HG02759 (cell line): ENCODE results near the gene EXOSC5.
A peak's percentile ranks its signal among the peaks of the same experiment; 100 is the strongest.
"Not testable (repeated sequence)": the region's sequence is repeated elsewhere in the genome, so short reads cannot be mapped to it uniquely, and the experiment has no call there.

Source experiments
- ATAC-seq: cut with Tn5 transposase; IDR thresholded peaks from one replicate; pipeline ENCODE4 v1.9.1; 2021; ENCODE audit warnings: mild to moderate bottlenecking, moderate library complexity; ENCODE audit not compliant: unreplicated experiment

EXOSC5 gene

DNA sequence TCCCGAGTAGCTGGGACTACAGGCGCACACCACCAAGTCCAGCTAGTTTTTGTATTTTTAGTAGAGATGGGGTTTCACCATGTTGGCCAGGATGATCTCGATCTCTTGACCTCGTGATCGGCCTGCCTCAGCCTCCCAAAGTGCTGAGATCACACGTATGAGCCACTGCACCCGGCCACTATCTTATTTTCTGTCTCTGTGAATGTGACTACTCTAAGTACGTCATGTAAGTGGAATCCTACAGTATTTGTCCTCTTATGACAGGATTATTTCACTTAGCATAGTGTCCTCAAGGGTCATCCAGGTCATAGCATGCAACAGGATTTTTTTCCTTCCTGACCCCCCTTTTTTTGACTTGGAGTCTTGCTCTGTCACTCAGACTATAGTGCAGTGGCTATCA, 25.6 kb downstream of the EXOSC5 start:
- ATAC-seq: no peak

DNA sequence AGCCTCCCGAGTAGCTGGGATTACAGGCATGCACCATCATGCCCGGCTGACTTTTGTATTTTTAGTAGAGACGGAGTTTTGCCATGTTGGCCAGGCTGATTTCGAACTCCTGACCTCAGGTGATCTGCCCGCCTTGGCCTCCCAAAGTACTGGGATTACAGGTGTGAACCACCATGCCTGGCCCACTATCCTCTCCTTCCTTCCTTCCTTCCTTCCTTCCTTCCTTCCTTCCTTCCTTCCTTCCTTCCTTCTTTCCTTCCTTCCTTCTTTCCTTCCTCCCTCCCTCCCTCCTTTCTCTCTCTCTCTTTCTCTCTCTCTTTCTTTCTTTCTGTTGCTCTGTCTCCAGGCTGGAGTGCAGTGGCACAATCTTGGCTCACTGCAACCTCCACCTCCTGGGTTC, 26.0 kb downstream of the EXOSC5 start:
- not testable (repeated sequence) for ATAC-seq

DNA sequence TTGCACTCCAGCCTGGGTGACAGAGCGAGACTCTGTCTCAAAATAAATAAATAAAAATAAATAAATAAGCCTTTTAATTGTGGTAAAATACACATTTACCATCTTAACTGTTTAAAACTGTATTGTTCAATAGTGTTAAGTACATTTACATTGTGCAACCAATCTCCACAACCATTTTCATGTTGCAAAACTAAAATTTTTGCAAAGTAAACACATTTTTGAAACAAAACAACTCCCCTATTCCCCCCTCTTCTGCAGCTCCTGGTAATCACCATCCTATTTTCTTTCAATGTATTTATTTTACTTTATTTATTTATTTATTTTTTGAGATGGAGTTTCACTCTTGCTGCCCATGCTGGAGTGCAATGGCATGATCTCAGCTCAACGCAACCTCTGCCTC, 27.4 kb downstream of the EXOSC5 start:
- no peak for ATAC-seq

DNA sequence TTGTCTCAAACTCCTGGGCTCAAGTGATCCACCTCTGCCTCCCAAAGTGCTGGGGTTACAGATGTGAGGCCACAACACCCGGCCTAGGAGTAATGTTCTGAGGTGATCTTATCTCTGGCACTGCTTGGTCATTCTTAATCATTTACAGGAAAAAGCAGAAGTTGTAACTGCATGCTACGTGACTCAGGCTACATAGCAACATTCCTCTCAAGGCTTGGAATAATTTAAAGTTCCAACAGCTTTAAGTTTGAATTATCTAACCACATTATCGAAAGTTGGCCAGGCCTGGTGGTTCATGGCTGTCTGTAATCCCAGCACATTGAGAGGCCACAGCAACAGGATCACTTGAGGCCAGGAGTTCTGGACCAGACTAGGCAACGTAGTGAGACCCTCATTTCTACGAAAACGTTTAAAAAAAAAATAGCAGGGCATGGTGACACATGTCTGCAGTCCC, 29.3 kb downstream of the EXOSC5 start:
- ATAC-seq: peak; percentile 39

DNA sequence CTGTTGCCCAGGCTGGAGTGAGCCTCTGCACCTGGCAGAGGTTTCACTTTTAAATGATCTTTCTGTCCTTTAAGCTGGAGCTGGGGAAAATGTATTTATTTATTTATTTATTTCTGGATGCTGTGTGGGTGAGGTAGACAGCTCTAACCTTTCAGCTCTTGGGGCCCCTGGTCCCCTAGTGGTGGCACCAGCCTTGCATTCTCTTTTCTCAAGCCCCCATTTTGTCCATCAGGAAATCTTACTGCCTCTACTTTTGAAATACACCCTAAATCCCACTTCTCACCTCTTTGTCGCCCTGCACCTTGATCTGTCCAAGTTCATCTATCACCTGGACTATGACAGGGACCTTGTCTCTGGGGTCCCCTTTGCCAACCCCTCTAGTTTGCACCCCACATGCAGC, 31.1 kb downstream of the EXOSC5 start:
- no peak for ATAC-seq

DNA sequence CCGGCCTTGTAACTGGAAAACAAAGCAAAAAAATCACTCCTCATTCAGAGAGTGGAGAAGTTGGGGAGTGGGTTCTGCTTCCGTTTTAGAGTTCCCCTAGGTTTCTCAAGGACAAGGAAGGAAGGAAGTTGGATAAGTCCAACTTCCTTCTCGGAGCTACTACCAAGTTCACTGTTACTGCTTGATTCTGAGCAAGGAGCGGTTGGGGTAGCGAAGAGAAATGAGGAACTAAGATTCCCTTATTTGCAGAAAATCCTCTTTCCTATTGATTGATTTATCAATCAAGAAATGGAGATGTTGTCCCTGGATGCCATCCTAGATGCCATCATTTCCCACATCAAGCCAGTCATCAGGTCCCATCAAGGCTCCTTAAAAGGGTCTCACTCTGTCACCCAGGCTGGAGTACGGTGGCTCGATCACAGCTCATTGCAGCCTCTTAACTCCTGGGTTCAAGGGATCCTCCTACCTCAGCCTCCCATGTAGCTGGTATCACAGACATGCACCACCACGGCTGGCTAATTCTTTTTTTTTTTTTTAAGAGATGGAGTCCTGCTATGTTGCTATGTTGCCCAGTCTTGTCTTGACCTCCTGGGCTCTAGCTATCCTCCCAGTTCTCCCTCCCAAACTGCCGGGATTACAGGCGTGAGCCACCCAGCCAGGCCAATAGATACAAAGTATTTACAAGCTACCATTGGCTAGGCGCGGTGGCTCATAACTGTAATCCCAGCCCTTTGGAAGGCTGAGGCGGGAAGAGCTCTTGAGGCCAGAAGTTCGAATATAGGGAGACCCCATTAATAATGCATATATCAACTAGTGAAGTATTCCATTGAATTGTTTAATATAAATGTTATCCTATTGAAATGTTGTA, 32.4 kb downstream of the EXOSC5 start:
- ATAC-seq: no peak

DNA sequence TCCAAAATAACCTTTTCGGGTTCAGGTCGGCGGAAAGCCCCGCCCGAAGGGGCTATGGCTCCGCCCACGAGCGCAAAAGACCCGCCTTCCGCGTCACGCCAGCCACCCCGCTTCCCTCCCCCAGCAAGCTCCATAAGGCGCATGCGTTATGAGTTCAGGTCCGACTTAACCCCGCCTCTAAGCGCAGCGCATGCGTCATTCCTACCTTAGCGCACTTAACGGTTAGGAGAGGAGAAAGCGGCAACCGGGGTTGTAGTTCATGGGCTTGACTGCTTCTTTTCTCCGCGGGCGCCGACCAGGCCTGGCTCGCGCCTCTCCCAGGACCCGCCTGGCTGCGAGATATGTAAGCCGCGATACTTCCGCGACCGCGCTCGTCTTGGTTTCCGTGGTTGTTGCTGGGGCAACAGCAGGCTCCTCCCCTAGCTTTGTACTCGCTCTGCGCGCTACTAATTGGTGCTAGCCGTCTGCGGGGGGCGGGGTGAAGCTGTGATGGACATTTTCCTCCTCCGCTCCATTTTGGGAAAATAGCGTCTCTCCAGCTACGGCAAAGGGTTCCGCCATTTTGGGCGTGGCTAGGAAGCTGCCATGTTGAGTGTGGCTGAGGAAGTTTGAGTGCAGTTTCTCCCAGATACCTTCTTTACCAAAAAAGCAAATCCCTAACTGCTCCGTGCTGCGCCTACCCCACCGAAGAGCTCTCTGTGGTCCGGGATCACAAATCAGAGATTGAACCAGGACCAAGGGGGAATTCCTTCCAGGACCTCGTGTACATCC, 33.2 kb downstream of the EXOSC5 start, which contains the start of gene B9D2:
B9D2 (minus strand) TSS at position 397 of the 771 bp plus-strand sequence. CDS start 630 bp downstream, outside the sequence.
- ATAC-seq: peak; percentile 84

DNA sequence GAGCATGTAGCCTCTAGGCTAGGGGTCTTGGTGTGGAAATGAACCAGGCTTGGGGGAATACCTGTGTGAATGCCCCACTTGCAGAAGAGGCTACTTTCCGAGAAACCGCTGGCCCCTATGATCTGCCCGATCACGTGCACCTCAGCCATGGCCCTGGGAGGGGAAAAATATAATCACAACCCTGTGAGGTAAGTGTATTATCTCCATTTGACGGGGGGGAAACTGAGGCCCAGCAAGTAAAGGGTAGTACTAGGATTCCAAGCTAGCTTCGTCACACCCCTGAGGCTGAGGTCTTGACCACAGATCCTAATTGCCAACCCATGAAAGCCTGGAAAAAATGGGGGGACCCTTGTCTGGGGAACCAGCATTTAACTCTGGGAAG, 33.8 kb downstream of the EXOSC5 start:
- no peak for ATAC-seq

DNA sequence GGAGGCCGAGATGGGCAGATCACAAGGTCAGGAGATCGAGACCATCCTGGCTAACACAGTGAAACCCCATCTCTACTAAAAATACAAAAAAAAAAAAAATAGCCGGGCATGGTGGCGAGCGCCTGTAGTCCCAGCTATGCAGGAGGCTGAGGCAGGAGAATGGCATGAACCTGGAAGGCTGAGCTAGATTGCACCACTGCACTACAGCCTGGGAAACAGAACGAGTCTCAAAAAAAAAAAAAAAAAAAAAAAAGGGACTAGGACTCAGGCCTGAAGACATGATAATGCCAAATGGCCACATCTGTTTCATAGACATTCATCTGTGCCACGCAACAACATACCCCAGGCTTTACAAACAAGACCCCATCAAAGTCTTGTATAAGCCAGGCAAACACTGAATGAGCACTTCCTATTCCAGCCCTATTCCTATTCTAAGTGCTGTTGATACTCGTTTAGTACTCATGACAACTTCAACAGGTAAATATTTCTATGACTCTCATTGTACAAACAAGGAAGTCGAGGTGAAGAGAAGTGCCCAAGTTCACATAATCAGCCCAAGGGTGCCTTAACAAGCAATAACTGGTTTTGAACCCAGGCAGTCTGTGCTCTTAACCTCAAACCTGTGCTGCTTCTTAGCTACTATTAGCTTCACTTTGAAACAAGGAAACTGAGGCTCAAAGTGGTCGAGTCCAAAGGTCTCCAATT, 34.9 kb downstream of the EXOSC5 start:
- no peak for ATAC-seq

DNA sequence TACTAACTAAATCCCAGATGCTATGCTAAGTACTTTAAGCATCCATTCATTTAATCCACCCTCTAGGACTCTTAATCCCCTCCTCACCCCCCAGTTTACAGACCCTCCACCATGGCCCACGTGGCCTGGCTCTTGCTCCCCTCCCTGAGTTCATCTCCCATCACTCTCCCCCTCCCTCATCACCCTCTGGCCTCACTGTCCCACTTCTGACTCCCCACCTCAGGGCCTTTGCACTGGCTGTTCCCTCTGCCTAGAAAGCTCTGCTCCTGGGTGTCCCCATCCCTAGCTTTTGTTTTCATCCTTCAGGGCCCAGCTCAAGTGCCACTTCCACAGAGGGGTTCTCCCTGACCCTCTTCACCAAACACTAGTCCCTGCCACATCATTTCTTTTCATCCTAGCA, 37.4 kb downstream of the EXOSC5 start:
- no peak for ATAC-seq

DNA sequence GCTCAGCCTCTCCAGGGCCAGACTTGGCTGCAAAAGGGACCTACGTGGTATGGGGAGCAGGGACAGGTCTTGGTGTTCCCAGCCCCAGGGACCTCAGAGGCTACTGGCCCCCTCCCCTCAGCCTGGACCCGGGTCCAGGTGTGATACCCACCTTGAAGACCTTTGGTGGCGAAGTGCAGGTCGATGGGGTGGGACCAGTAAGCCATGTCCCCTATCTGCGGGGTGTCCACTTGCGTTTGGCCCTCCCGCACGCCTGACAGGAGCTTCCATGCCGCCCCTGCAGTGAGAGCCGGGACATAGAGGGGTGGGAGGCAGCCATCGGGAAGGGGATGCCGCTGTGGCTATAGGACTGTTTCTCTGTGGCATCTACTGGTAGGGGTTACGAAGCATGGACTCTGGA, 39.4 kb downstream of the EXOSC5 start:
- no peak for ATAC-seq

DNA sequence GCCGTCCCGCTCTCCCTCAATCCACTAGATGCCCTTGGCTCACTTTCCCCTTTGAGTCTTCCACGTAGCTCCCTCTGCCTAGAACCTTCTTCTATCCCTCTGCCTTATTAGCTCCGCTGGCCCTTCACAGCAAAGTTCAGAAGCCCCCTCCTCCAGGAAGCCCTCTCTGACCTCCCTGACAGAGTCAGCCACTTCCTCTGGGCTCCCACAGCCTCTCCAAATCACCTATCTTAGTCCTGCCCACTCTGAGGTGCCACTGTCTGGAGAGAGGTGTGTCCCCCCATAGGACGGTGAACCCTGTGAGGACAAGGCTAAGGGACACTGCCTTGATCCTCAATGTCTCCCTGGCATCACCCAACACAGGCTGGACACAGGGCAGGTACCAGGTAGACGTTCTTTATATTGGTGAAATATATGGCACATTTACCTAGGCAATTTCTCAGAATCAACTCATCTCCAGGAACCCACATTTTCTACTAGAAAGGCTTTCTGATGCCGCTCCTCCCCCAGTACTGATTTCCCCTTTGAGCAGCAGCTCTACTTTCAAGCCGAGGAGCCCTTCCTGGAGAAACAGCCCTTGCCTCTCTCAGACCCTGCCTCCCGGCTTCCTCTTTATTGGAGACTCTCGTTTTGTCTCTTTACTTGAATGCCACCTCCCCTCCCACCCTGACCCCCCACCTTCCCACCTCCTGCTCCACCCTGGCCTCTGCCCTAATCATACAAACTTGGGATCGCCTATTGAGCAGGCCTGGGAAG, 40.0 kb downstream of the EXOSC5 start:
- no peak for ATAC-seq

DNA sequence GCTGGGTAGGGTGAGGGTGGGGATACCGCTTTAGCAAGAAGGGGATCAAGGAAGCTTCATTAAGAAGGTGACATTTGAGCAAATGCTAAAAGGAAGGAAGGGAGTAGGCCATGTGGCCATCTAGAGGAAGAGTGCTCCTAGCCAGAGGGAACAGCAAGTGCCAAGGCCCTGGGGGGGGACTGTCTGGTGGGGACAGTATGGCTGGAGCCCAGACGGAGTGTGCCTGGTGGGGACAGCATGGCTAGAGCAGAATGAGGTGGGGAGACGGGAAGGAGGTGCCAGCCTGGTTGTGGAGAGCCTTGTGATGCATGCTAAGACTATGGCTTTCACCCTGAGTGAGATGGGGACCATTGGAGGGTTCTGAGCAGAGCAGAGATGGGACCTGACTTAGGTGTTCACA, 41.4 kb downstream of the EXOSC5 start:
- no peak for ATAC-seq

DNA sequence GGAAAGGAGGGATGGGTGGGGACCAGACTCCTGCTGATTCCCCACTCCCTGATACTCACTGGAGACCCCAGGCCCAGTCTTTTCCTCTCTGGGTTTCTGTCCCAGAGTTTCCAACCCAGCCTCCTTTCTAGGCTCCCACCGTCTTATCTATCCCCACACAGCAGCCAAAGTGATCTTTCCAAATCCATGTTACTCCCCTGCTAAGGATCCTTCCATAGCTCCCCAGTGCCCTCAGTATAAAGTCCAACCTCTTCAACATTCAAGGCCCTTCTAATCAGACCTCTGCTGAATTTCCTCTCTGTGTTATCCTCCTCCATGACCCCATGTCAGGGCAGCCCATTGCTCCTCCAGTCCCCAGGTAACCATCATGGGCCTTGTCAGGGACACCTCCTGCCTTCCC, 42.1 kb downstream of the EXOSC5 start:
- no peak for ATAC-seq

DNA sequence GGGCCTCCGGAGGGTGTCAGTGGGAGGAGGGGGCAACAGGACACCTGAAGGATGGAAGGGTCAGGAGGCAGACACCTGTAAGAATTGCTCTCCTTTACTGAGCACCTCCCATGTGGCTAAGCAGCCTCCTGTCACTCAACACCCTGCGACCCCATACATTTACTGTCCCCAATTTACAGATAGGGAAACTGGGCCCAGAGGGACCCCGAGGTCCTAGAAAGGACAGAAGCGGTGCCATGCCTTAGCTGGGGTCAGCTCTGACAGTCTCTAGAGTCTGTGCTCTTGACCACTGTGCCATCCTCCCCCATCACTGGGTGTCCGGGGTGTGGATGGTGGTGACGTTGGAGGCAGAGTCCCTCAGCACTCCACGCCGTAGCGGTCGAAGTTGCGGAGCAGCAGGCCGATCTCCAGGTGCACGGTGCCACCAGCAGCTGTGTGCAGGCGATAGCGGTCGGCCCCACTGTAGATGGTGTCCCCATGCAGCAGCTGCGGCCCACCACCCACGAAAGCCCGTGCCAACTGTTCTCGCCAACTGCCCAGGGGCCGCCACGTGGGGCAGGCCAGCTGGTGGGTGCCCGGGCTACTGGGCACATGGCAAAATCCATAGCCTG, 42.7 kb downstream of the EXOSC5 start:
- ATAC-seq: no peak

DNA sequence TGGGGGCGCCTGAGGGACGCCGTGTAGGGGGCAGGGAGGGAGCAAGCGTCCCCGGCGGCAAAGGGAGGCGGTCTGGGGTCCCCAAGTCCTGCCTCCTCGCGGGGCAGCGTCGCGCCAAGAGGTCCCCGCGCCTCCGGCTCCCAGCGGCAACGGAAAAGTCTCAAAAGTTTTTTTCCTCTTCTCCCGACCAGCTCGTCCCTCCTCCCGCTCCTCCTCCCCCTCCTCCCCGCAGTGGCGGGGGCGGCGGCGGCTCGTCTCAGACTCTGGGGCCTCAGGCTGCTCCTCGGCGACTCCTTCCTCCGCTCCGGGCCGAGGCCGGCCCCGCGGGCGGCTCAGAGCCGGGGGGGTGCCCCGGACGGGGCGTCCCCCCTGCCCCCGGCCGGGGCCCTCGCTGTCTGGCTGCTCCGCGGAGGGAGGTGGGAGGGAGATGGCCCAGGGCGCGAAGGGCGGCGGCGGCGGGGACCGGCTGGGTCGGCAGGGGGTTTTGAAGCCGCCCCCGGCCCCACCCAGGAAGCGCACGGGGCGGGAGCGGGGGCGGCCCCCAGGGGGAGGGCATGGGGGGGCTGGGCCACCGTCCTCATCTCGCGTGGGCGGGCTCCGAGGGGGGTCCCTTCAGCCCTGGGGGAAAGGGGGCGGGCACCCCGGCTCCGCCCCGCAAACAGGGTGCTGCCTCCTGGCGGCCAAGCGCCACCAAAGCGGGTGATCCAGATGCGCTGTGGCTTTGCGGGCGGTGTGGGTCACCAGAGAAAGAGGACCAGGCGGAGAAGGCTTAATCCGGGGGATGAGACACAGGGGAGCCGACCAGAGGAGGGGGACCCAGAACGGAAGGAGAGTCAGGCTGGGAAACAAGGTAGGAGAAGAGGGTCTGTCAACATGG, 43.5 kb downstream of the EXOSC5 start, which contains the start of gene TGFB1:
TGFB1 (minus strand) TSS at position 457 of the 877 bp plus-strand sequence. CDS start 878 bp downstream, outside the sequence.
- peak; percentile 54 for ATAC-seq

DNA sequence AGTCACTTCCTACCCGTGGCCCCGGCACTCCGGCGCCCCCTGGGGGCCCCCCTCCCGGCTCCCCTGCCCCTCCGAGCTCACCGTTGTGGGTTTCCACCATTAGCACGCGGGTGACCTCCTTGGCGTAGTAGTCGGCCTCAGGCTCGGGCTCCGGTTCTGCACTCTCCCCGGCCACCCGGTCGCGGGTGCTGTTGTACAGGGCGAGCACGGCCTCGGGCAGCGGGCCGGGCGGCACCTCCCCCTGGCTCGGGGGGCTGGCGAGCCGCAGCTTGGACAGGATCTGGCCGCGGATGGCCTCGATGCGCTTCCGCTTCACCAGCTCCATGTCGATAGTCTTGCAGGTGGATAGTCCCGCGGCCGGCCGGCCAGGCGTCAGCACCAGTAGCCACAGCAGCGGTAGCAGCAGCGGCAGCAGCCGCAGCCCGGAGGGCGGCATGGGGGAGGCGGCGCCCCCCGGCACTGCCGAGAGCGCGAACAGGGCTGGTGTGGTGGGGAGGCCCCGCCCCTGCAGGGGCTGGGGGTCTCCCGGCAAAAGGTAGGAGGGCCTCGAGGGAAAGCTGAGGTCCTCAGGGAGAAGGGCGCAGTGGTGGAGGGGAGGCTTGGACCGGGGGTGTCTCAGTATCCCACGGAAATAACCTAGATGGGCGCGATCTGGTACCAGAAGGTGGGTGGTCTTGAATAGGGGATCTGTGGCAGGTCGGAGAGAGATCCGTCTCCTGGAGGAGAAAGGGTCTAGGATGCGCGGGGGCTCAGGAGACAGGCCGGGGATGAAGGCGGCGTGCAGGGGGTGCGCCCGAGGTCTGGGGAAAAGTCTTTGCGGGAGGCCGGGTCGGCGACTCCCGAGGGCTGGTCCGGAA, 44.3 kb downstream of the EXOSC5 start:
- ATAC-seq: no peak

DNA sequence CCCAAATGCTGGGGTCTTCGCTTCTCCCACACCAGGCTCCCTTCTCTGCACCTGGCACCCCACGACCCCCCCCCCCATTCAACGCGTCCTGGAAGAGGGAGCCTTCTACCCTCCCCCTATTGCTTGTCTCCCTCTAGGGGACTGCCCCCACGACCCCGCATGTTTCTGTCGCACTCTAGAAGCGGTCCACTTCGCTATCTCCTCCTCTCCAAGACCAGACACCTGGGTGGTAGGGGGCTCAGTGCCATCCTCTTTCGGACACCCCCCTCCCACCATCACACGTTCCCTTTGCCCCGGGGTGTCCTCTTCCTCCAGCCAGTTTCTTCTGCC, 44.9 kb downstream of the EXOSC5 start:
- ATAC-seq: no peak
